GM21390 (cell line): ENCODE data around the gene GBP5.
"Not testable (repeated sequence)": the region's sequence is repeated elsewhere in the genome, so short reads cannot be mapped to it uniquely, and the experiment has no call there.

Experiments used
- ATAC-seq: cut with Tn5 transposase; IDR thresholded peaks from one replicate; pipeline ENCODE4 v1.9.1; 2021; ENCODE audit not compliant: unreplicated experiment

Gene GBP5

DNA sequence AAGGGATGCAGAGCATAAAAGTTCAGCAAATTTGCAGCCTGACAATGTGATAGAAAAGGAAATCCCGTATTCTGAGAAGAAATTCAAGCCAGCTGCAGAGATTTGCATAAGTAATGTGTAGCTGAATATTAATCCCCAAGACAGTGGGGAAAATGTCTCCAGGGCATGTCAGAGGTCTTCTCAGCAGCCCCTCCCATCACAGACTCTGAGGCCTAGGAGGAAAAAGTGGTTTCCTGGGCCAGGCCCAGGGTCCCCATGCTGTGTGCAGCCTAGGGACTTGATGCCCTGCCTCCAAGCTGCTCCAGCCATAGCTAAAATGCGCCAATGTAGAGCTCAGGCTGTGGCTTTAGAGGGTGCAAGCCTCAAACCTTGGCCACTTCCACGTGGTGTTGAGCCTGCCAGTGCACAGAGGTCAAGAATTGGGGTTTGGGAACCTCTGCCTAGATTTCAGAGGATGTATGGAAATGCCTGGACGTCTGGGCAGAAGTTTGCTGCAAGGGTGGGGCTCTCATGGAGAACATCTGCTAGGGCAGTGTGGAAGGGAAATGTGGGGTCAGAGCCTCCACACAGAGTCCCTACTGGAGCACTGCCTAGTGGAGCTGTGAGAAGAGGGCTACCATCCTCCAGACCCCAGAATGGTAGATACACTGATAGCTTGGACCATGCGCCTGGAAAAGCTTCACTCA lies 11.6 kb upstream of the GBP5 start:
- not testable (repeated sequence) for ATAC-seq

DNA sequence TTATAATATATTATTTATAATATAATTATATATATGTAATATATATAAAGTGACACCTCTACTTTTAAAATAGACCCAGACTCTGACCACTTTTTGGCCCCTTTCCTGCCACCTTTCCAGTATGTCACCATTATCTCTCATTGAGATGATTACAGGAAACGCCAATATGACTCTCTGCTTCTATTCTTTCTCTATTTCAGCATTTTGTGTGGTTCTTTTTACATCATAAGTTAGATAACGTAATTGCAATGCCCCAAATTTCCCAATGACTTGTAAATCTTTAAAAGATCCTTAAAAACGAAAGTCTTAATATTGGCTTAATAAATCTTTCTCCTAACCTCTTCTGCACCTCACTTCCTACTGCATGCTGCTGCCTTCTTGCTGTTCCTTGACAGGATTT lies 8.1 kb upstream of the GBP5 start:
- ATAC-seq, result no peak

DNA sequence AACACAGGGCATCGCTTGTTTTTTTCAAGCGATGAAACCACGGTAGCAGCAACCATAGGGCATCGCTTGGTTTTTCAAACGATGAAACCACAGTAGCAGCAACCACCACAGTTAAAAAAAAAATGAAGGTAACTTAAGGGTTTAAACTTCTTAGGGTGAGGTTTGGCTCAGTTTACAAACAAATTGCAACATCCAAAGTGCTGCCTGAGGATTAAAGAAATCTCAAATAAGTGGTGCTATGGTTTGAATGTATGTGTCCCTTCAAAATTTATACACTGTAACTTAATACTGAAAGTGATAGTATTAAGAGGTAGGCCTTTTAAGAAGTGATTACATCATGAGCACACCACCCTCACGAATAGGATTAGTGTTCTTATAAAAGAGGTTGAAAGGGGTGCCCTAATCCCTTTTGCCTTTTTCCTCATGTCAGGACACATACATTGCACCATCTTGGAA lies 6.4 kb upstream of the GBP5 start:
- no peak for ATAC-seq

- no peak for ATAC-seq
Measured at GRCh38 chr1:89277725-89278124, 5.1 kb upstream of the GBP5 start.

- ATAC-seq, result no peak
Measured at GRCh38 chr1:89276690-89277089, 4.0 kb upstream of the GBP5 start.

- ATAC-seq, result no peak
Measured at GRCh38 chr1:89274411-89274857, 1.8 kb upstream of the GBP5 start.

- no peak for ATAC-seq
Measured at GRCh38 chr1:89273324-89273778, 691 bp upstream of the GBP5 start.

DNA sequence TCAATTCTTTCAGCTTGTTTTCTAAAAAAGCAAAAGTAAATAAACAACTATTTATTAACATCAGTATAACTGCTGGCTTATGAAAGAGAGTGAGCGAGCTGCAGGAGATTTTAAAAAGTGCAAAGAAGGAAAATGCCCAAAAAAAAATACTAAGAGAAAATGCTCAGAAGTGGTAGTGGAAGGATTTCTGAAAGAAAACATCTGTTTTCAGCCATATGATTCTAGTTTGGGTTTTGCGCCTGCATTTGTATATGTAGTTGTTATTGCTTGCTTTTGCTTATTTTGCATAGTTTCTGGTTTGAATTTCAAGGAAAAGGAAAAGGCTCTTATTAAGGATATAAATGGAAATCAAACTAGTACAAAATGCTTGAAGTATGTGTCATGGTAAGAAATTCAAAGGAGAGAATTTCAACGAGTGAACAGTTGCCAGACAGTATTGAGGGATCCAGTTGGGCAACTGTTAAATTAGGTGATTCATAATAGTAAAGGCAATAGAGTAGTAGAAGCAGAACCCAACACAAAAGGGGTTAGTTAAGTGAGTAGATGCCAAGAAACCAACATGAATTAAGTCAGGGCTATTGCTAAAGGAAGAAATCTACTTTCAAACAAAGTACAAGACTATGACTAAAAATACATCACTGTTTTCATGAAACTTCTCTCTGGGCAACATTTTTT lies 1.2 kb downstream of the GBP5 start:
- no peak for ATAC-seq

DNA sequence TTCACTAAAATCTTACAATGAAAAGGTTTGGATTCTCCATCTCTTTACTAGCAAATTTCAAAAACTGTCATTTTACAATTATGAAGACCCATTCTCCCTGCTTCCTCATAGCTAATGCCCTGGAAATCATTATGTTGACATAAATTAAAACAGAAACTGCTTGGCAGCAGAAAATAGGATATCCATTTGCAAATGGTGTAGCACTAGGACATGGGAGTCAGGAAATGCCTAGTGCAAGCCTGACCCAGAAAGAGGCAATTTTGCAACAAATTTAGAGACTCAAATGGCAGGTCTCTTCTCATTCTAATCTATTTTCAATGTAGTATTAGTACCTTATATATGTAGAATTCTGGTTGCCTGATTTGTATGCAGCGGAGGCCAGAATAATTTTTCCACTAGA lies 2.2 kb downstream of the GBP5 start:
- ATAC-seq, result no peak

GRCh38 chr1:89269277-89269676 lies 3.4 kb downstream of the GBP5 start:
- no peak for ATAC-seq

DNA sequence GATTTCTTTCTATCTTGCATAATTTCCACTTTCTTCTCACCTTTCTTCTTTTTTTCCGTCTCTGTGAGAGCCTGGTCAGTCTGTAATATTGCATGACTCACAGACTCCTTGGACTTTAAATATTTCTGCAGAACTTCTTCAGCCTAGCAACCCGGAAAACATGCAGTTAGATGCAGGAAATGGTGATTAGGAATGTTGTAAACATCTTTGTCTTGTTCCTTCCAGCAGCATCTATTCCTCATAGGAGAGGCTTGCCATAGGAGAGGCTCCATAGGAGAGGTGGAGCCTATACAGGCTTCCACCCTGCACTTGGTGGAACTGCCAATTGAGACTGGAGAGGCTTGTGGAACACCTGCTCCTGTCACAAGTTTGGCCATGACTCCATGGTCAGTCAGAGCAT lies 10.0 kb downstream of the GBP5 start:
- no peak for ATAC-seq

DNA sequence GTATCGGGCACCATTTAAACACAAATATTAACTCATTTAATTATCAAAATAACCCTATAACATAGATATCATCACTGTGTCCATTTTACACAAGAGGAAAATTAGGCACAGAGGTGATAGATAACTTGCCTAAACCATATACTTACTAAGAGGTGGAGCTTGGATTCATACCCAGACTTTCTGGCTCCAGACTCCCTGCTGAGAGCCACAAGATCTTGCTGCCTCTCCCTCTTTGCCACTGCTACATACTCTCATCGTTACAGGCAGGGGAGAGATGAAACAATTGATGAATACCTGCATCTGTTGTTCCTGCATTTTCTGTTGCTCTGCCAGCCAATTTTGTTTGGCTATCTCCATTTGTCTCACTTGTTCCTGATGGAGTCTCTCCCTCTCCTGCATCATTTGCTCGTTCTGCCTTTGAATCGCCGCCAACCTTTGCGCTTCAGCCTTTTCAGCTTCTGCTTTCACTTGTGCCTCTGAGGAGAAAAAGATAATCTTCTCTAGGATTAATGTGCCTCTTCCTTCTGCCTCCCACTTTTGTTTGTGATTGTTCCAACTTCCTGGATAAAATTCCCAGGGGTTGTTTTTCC lies 10.6 kb downstream of the GBP5 start:
- no peak for ATAC-seq

DNA sequence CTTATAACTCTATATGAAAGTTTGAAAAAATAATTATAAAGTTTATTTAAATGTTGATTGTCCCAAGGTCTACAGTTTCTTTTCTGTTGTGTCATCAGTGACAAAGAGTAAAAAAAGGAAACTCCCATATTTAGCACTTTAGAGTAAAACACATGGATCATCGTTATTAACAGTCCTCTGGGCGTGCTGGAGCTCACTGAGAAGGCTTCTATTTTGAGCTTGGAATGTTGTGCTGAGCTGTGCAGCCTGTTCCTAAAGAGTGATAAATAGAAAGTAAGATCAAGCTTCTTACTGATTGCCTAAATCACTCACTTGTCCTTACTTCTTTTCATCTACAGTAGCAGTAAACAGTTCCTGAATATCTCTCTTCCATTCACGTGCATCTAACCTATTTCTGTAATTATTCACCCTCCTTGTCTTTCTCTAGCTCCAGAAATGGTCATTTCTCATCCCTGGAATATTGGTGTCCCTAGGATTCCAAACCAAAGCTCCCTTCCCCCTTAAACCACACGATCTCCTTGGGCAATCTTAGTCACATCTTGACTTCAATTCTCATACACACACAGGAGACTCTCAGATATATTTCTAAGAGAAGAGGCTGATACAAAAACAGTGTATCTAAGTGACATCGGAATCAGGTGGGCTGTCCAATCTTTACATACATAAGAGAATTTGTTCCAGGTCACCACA lies 11.9 kb downstream of the GBP5 start:
- no peak for ATAC-seq

- no peak for ATAC-seq
Measured at GRCh38 chr1:89260042-89260441, 12.6 kb downstream of the GBP5 start.

- ATAC-seq, result no peak
Measured at GRCh38 chr1:89259283-89259971, 13.2 kb downstream of the GBP5 start.

DNA sequence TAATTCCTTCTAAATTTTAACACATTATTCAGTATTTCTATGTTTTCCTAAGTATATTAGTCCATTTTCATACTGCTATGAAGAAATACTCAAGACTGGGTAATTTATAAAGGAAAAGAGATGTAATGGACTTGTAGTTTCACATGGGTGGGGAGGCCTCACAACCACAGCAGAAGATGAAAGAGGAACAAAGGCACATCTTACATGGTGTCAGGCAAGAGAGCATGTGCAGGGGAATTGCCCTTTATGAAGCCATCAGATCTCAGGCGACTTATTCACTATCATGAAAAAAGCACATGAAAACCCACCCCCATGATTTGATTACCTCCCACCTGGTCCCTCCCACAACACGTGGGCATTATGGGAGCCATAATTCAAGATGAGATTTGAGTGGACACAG lies 15.6 kb downstream of the GBP5 start:
- no peak for ATAC-seq

GRCh38 chr1:89255581-89255980 lies 17.1 kb downstream of the GBP5 start:
- not testable (repeated sequence) for ATAC-seq

GRCh38 chr1:89254658-89255287 lies 17.9 kb downstream of the GBP5 start:
- no peak for ATAC-seq

DNA sequence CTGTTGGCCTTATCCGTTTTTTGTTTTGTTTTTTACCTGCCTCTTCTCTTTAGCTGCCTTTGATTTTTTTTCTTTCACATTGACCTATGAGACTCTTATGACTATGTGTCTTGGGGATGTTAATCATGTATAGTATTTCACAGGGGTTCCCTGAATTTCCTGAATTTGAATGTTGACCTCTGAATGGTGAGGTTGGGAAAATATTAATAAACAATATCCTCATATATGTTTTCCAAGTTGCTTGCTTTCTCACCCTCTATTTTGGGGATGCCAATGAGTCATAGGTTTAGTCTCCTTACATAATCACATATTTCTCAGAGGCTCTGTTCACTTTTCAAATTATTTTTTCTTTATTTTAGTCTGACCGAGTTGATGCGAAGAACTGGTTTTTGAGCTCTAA lies 29.6 kb downstream of the GBP5 start:
- no peak for ATAC-seq
